ENCODE data around the gene SYS1. TPM values are rescaled to one million over a fixed set of nuclear protein-coding genes. Genes with fewer than 3 reads are reported as not detected.

SYS1 gene
- total RNA-seq, 1 experiment from 2014 or later, result 29.1 TPM

DNA sequence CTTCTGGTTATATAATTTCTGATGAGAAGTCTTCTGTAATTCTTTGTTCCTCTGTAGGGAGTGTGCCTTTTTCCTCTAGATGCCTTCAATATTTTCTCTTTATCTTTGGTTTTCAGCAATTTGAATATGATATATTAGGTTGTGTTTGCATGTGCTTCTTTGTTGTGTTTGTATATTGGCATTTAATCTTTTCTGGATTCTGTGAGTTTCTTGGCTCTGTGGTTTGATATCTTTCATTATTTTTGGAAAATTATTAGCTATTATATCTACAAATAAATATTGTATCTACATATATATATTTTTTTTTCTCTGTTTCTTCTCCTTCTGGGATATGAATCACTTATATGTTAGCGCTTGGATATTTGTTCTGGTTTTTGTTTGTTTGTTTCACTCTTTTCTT, 36.1 kb downstream of the SYS1 start:
- Histone ChIP-seq H3K27me3 (ENCODE audit: control insufficient read depth, insufficient read depth, low read length) (no peaks in the 10 kb centered on the region), H3K4me3 (ENCODE audit: low read depth in 2 of 2, low read length in 2 of 2) (no peak overlapping the region), H3K9me3 (ENCODE audit: control insufficient read depth, insufficient read depth, low read depth, low read length) (peaks cover 11% of the 10 kb centered on the region; the same call in 1 of the 2 replicates), H3K27ac (ENCODE audit: low read length) (no peak overlapping the region), H3K36me3 (ENCODE audit: control insufficient read depth, insufficient read depth, low read length) (no peaks in the 10 kb centered on the region), H3K4me1 (ENCODE audit: control insufficient read depth, insufficient read depth, low read length) (no peaks in the 10 kb centered on the region)
- CTCF ChIA-PET, result no interaction called here
- ATAC-seq (no peak), DNase-seq (ENCODE audit: low read depth, low spot score) (no peak)
- TF ChIP-seq SIN3A (IDR thresholded peaks at IDR 0.05; ENCODE audit: borderline replicate concordance, insufficient read depth, low read depth, low read length), result no peak
- no peak for TF ChIP-seq CTCF (IDR thresholded peaks at IDR 0.05)
- no peak for TF ChIP-seq TCF7L2 (IDR thresholded peaks at IDR 0.05; ENCODE audit: low read depth, low read length)
- TF ChIP-seq POLR2AphosphoS5 (IDR thresholded peaks at IDR 0.05; ENCODE audit: low read depth, low read length), result no peak
- no peak for TF ChIP-seq REST (IDR thresholded peaks at IDR 0.05; ENCODE audit: insufficient read depth in 1 of 2, low read depth in 2 of 2, low read length in 1 of 2)
- intact Hi-C loops (cut with micrococcal nuclease; ENCODE audit: unreplicated experiment), result no loop called here
- POLR2A ChIA-PET, result no interaction called here
- no TSS peak for BruUV-seq (replicated peaks)
- in situ Hi-C loops (cut with HindIII; ENCODE audit: low pct_unique_long_range_greater_than_20kb, low sequenced_read_pairs), result no loop called here

DNA sequence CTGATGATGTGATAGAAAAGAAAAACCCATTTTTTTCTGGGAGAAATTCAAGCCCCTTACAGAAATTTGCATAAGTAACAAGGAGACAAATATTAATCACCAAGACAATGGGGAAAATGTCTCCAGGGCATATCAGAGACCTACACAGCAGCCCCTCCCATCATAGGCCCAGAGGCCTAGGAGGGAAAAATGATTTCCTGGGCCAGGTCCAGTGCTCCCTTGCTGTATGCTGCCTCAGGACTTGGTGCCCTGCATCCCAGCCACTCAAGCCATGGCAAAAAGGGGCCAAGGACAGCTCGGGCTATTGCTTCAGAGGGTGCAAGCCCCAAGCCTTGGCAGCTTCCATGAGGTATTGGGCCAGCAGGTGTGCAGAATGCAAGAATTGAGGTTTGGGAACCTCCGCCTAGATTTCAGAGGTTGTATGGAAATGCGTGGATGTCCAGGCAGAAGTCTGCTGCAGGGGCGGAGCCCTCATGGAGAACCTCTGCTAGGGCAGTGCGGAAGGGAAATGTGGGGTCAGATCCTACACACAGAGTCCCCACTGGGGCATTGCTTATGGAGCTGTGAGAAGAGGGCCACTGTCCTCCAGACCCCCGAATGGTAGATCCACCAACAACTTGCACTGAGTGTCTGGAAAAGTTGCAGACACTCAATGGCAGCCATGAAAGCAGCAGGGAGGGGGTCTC, 37.5 kb downstream of the SYS1 start:
- Histone ChIP-seq H3K27me3 (ENCODE audit: control insufficient read depth, insufficient read depth, low read length) (no peaks in the 10 kb centered on the region), H3K9me3 (ENCODE audit: control insufficient read depth, insufficient read depth, low read depth, low read length) (peaks cover 11% of the 10 kb centered on the region; the same call in 1 of the 2 replicates), H3K36me3 (ENCODE audit: control insufficient read depth, insufficient read depth, low read length) (no peaks in the 10 kb centered on the region), H3K4me1 (ENCODE audit: control insufficient read depth, insufficient read depth, low read length) (no peaks in the 10 kb centered on the region), H3K27ac (ENCODE audit: low read length) (no peak overlapping the region), H3K4me3 (ENCODE audit: low read depth in 2 of 2, low read length in 2 of 2) (no peak overlapping the region)
- no TSS peak for BruUV-seq (replicated peaks)
- ATAC-seq (no peak), DNase-seq (ENCODE audit: low read depth, low spot score) (no peak)
- in situ Hi-C loops (cut with HindIII; ENCODE audit: low pct_unique_long_range_greater_than_20kb, low sequenced_read_pairs) (no loop called here), intact Hi-C loops (cut with micrococcal nuclease; ENCODE audit: unreplicated experiment) (no loop called here)
- TF ChIP-seq TCF7L2 (IDR thresholded peaks at IDR 0.05; ENCODE audit: low read depth, low read length) (no peak), REST (IDR thresholded peaks at IDR 0.05; ENCODE audit: insufficient read depth in 1 of 2, low read depth in 2 of 2, low read length in 1 of 2) (no peak), SIN3A (IDR thresholded peaks at IDR 0.05; ENCODE audit: borderline replicate concordance, insufficient read depth, low read depth, low read length) (no peak), CTCF (IDR thresholded peaks at IDR 0.05) (no peak), POLR2AphosphoS5 (IDR thresholded peaks at IDR 0.05; ENCODE audit: low read depth, low read length) (no peak)
- CTCF ChIA-PET, result no interaction called here
- POLR2A ChIA-PET, result interaction anchor here (0.6 kb wide), 1 partner anchor 15 kb away, joined by 3 read pairs; no protein-coding TSS in a partner anchor
